Activated CD4-positive, alpha-beta T cell treated with anti-CD3 and anti-CD28 coated beads, Interleukin-2, amount 50 U/mL, for 1 hour (primary cell): ENCODE data around the gene ACAA2.

Source experiments
- DNase-seq: peaks from one replicate; pipeline ENCODE4 v3.0.0-alpha.2; 2020

Gene ACAA2, protein sequence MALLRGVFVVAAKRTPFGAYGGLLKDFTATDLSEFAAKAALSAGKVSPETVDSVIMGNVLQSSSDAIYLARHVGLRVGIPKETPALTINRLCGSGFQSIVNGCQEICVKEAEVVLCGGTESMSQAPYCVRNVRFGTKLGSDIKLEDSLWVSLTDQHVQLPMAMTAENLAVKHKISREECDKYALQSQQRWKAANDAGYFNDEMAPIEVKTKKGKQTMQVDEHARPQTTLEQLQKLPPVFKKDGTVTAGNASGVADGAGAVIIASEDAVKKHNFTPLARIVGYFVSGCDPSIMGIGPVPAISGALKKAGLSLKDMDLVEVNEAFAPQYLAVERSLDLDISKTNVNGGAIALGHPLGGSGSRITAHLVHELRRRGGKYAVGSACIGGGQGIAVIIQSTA

DNA sequence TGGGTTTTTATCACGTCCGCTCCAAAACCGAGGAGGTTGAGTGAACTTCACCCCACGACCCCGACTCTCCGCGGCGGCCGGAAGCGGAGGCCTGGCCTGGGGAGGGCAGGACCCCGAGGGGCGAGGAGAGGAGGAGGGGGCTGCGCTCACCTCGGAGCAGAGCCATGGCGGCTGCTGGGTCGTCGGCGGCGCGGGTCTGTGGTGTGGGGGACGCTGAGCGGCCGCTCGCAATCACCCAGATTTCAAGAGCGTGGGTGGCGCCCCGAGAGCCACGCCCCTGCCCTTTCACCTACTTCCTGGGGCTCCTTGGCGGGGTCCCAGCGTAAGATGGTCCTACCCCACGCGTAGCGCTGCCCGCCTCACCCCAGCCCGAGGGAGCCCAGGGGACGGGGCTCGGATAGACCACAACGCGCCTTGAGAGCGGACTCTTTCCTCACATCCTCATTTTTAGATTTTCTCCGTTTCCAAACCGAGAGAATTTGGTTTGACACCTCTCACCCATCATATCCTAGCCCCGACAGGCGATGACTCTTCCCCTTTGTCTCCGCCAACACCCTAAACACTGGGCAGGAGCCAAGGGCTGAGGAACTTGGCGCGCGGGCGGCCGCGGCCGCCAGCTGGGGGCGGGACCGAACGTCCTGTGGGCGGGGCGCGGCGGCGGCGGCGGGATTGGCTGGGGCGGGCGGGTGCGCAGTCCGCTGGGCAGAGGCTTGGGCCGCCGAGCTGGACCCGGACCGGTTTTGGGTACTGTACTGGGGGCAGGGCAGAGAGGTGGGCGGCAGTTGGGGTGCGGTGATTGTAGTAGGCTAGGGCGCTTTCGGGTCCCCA is at the start of gene ACAA2:
TSS of gene ACAA2 (minus strand) at position 215 of the 828 bp plus-strand sequence. CDS start at position 166, 49 bp downstream.
- peak; percentile 66 for DNase-seq

DNA sequence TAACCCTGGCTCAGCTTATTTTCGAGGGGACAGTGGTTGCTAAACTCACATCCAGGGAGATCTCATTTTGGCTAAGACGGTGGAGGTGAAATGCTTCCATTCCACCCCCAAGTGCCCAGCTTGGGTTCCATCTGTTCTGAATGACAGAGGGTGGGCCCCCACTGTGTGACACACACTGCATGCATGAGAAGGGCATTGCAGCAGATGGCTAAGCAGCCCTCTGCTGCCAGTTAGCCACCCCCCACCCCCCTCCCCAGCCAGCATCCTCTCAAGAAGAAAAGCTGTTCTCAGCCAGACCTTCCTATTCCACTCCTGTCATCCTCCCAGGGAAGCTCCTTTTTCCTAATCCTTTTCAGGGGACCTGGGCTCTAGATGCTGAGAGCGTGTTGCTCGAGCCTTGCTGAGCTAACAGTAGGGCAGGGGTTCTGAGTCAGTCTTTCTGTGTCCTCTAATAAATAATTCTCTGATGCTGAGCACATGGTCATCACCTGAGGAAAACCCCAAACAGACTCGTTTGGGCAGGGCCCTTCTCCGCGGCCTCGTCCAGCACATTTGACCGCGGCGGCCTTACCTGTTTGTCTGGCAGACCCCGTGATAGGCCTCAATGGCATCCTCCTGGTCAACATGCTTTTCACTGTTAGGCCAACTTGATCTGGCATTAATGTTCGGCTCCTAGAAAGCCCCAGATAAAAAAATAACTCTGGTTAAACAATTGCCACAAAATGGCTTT is 49.5 kb upstream of the ACAA2 start:
- no peak for DNase-seq

DNA sequence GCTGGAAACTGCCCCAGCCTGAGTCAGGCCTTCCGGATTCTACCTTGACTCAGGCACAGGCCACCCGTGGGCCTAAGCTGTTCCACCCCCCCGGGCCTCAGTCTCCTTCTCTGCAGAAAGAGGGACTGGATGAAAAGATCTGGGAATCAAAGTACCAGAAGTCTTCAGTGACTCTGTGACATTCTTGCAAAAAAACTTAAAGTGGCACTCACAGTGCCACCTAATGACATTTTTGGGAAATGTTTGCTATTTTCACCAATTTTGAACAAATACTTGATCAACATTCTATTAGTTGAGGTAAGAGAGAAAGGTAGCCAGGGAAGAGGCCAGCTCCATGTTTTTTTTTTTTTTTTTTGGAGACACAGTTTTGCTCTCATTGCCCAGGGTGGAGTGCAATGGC is 48.3 kb upstream of the ACAA2 start:
- no peak for DNase-seq

DNA sequence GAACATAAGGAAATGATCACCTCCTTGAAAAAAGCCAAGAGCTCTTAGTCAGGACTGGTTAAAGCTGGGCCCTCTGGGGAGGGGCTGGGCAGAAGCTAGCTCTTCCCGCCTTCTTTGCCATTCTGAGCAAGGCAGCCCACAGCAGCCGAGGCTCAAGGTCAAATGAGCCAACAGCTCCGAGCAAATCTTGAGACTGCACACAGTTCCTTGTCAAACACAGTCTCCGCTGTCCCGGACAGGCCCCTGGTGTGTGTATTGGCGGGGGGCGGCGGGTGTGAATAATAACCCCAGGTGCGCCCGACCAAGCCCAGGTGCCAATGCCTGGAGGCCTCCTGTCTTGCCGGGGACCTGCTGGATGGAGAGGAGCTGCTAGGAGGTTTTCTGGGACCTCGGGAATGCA is 46.4 kb upstream of the ACAA2 start:
- DNase-seq: no peak

DNA sequence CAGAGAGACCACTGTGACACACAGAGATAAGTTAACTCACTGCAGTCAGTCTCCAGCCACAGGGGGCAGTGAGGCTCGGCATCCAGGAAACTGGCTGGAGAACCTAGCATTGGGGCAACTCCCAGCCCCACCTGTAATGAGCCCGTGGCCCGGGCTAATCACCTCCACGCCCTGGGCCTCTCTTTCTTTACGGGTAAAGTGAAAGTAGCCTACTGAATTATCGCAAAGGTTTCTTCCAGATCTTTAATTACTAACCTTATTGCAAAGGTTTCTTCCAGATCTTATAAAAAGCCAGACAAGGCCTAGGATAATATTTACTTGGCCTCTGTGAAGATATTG is 45.7 kb upstream of the ACAA2 start:
- DNase-seq: no peak

DNA sequence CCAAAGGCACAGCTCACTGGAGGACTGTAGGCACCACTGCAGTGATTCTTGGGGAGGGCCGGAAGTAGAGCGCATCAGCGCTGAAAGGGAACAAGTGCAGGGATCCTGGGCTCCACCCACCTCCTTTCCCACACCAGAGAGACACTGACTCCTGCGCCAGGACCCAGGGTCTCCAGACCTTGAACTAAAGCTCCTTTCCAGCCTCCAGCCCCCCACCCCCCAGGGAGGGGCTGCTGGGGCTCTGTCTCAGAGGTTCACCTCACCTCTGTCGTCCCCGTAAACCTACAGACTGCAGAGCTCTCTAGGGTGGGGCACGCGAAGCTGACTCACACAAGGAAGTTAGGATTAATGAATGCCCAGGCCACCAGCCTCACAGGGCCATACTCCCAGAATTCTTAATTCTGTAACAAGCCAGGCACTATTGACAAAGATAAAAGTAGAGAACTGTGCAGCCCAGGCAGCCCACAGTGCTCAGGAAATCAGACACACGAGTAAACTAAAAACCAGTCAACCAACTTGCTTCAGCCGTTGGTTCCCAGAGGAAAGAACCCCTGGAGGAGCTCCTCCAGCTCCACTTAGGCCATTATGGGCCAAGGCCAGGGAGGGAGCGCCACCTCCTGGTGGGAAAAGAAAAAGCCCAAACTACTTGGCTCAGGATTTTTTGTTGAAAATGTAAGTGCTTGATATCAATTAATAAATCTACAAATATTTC is 45.1 kb upstream of the ACAA2 start:
- DNase-seq: peak; percentile 53

DNA sequence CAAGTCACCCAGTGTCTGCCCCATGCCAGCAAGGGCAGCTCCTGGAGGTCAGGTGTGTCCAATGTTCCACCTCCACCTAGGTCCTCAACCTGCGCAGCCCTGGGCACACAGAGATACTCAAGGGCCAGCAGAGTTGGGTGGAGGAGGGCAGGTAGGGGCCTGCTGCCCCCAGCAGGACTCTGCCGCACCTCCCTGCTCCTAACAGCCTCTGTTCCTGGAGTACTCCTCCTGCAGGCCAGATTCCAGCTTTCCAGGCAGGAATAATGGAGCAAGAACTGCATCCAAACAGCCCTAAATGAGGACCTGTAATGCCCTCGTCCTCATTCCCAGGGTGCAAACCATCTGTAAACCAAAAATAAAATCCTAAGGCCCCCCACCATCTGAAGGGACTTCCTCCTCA is 44.4 kb upstream of the ACAA2 start:
- DNase-seq: no peak

DNA sequence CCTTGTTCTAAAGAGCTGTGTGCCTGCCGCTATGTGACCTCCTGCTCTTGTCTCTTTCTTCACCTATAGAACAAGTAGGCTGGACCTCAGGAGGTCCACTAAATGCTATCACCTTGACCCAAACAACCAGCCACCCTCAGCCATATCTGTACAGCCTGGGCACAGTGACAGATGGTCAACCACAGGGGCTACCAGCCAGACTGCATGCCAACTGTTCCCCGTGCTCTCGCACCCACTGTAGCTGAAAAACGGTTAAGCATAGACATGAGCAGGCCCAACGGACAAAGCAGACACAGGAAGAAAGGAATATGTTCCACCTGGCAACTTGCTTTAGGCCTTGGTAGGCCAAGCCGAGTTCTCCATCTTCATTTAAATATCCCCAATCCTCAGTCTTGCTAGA is 43.2 kb upstream of the ACAA2 start:
- DNase-seq: no peak

DNA sequence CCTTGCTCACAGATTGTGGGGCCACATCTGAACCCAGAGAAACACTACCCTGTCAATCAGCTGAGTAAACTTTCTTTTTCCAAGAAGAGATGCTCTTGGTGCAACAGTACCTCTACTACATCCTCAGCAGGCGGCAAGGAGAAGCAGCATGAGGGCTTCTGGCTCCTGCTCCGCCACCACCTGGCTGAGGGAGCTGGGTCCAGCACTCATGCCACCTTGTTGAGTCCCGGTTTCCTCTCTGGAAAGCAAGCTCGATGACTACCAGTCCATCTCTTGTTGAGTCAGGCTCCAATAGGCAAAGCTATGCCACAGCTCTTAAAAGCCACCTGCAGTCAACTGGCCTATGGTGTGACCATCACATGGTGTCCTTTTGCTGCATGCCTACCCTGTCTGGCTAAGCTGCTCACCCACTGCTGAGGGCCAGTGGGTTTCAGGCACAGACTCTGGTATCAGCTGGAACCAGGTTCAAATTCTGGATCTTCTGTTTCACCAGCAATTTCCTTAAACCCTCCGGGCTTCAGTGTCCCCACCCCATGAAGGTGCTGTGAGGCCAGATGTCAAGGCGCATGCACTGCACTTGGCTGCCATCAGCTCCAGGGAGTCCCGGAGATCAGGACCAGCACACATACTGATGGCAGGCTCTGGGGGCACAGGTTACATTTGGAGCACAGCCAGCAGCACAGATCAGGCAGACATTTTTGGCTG is 42.5 kb upstream of the ACAA2 start:
- DNase-seq: no peak

DNA sequence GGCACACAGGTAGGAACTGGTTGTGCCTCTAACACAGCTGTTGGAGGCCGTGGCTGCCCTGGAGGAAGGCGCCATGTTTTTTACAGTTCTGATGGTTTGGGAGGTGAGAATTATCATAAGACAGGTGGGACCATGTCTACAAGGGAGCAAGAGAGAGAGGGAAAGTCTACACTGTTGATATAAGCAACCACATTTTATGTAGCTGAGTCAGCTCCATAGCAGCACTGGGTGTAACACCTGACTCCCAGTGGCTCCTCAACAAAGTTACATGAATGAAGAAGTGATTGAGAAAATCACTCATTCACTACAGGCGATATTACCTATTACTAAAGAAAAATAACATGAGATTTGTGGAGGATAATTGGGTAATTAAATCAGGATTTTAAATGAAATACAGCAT is 41.3 kb upstream of the ACAA2 start:
- DNase-seq: no peak

DNA sequence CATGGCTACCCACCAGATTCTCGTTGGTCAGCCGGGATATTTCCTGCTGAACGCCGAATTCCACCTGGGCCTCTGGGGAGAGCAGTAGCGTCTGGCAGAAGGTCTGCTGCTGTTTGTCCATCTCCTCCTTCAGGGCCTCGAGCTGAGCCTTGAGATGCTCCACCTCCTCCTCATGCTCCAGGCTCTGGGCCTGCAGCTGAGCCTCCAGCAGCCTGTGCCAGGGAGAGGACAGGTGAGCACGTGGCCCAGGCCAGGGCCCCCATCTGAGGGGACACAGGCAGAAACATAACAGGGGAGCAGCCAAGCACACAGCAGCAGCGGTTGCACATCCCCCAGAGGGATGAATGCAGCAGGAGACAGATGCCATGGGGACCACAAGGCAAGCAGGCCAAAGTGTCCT is 40.1 kb upstream of the ACAA2 start:
- no peak for DNase-seq

DNA sequence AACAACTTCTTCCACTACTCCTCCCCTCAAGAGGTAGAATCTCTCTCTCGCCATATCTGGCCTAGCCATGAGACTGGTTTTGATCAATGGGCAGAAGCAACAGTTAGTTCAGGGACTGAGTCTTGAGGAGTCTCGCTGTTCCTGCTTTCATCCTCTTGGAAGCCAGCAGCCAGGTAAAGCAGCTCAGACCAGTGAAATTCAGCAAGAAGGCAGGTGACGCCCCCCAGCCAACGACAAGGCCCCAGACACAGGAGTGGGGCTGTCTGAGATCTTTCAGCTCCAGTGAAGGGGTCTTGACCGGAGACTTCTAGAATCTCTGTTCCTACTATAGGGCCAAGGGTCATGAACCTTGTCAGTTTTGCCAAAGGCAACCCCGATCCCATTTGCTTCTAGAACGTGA is 39.7 kb upstream of the ACAA2 start:
- DNase-seq: no peak

DNA sequence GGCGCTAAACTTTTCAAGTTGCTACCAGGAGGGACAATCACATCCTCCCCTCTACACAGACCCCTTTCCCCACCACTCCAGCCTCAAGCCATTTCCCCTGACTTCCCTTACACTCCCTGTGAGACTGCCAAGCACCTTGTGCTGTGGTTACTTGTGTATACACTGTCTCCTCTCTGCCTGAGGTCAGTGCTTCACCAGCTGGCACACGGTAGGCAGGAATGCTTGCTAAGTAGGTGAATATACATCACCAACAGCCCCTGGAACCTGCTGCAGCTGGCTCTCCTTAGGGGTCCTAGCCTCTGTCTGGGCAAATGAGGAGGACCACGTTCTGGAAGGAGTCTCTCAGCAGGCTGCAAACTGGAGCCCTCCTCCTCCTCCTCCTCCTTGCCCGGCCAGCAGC is 38.3 kb upstream of the ACAA2 start:
- DNase-seq: no peak

DNA sequence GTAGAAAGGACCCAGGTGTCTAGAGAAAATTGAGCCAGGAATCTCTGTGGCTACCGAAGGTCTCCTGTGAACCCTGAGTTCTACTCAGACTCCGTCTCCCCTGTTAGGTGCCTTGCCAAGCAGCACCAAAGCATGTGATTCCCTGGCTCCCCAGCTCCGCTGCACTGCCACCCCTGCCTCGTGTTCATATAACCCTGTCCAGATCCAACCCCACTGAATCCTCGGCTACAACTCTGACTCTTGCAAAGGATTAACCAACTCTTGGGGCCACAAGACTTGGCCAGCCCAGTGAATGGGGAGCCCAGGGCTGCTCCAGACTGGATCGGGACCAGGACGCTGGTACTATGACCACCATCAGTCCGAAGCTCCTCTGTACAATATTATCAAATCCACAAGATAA is 37.3 kb upstream of the ACAA2 start:
- no peak for DNase-seq

DNA sequence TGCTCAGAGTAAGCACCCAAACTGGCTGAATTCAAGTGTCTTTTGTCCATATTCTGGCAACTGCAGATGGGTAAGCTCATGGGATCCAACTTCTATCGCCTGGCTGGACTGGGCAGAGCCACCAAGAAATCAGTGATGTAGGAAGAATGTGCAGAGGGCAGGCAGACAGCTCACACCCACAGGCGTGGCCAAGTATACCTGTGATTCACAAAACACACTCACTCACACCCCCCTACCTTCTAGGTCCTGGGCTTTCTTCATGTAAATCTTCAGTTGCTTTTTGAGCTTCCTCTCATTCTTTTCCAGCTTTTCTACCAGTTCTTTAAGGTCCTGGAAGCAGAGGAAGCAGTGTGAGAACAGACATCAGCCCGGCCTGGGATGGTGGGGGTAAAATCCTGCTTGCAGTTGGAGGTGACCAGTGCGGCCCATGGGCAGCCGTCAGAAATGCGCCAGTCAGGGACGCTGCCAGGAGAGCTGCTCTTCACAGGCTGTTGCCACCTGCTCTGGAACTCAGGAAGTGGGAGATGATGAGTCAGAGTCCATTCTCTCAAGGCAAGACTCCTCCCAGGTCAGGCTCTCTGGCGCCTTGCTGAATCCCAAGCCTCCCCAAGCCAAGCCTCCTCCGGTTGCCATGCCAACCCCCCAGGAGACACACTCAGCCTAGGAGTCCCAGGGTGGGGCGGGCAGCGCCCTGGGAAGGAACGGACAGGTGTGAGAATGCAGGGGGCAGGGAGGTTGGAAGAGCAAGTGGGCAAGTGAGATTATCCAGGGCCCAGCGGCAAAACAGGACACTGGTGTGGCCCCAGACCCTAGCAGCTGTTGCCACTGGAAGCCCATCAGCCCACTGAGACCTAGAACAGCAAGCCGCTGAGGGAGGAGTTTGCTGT is 36.2 kb upstream of the ACAA2 start:
- DNase-seq: no peak

DNA sequence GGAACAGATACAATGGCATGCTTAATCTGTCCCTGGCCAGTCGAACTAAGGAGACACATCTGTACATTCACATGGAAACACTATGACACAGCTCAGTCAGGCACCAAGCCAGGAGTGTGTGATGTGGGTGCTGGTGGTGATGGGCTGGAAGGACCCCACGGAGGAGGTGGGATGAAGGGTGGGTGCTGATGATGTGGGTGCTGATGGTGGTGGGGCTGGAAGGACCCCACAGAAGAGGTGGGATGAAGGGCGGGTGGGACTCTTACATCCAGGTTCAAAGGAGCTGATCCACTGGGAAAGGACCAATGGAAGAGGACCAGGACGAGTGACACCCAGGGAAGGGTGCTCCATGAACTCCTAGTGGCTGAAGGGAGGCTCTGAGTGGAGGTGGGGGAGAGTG is 34.8 kb upstream of the ACAA2 start:
- DNase-seq: no peak

DNA sequence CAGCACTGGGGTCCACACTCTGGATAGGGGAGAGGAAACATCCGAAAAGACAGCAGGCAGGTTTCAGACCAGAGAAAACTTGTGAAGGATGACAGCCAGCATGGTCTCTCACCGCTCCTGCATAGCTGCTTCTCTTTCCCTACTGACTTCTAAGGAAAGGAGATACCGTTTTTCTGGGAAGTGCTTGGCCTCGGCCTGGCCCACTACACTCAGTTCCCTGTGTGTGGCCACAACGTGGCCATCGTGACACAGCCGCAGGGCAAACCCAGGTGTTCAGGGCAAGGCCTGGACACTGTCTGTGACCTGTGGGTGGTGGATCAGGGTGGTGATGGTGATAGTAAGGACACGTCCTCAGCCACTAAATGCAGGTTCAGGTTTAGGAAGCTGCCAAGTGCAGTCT is 34.2 kb upstream of the ACAA2 start:
- no peak for DNase-seq

DNA sequence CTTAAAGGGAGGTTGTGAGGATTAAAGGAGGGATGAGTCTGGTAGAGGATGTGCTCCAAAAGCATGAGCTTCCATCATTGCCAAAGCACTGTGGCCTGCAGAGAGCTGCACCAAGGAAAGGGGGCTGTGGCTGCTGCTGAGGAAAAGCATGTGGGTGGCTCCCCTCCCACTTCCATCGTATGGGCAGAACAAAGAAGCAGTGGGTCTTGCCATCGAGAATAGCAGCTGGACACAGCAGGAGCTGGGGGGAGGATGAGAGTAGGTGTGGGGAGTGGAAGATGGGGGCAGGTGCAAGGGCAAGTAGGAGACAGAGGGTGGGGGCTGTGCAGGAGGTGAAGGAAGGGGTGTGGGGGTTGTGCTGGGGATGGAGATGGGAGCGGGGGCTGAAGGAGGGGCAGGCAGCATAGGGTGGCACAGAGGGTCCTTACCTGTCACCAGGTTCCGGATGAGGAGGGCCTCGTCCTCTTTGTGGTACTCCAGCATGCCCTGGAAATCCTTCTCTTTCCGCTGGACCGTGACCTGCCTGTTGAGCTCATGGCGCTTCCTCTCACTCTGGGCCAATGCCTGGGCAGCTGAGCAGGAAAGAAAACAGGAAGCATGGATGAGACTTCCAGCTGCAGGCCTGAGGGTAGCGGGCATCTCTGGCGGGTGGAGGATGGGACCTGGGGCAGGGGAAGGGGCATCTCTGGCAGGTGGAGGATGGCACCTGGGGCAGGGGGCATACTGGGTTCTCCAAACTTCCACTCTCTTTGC is 33.6 kb upstream of the ACAA2 start:
- no peak for DNase-seq

DNA sequence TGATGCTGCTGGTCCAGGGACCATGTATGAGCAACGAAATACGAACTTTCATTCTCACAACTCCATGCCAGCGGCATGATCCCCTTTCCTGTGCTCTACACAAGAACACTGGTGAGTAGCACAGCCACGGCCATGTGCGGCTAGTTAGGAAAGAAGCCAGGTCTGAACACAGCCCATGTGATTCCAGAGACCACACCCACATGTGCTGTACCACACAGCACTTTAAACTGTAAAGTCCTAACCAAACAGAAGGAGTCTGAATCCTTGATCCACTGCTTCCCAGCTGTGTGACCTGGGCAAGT is 33.0 kb upstream of the ACAA2 start:
- no peak for DNase-seq

DNA sequence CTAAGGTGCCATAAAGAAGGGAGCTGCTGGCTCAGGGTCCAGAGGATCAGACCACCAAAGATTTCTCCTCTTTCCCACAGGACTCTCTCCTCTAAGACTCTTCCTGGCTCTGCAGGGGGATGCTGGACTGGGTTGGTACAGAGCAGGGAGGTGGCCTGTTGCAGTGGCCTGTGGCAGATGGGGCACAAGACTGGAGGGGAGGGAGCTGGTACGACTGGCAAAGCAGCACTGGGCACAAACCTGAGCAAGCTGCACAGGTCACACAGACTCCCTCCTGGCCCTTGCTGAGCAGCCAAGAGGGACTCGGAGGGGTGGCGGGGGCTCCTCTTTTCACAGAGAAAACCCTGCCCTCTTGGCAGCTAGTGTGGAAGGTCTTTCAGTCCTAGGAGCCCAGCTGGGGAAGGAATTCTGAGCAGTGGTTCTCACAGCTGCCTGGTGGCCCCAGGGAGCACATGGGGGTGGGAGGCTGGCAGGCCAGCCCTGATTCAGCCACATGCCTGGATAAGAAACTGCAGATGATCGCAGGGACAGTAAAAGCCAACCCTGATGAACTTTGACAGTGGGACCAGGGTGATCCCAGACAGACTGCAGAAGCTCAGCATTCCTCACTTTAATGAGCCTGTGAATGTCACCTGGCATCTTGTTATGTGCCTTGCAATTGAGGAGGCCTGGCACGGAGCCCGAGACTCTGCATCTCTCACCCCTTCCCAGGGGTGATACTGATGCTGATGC is 32.5 kb upstream of the ACAA2 start:
- no peak for DNase-seq
